ENCODE results near the gene IFNA5.

Gene IFNA5

DNA sequence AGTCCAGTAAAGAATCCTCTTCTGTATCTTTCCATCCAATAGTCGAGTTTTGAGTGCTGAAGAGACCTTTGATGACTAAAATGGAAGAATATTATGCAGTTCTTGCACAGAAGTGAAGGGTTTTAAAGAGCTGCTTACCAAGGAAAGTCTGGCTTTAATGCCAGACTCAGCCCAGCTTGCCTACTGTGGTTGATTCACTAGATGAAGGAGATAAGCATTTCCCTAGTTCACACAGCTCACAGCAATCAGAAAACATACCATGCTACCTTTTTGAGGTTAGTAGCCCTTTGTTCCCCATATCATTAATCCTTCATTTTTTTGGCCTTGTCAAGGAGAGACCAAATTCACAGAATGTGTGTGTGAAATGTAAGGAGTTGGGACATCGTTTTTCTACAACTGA is 15.3 kb downstream of the IFNA5 start:
- DNase-seq: no peak

DNA sequence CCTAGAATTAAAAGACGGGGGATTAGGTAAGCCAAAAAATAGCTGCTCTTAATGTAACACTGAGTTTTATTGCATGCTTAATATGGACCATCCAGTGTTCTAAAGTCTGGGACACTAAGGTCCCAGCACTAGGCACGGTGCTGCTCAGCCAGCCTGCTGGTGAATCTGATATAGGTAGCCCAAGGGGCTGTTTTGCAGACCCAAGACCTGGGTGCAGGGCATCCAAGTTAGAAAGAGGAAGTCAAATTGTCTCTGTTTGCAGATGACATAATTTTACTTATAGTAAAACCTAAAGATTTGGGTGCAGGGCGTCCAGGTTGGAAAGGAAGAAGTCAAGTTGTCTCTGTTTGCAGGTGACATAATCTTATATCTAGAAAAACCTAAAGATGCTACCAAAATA is 17.8 kb downstream of the IFNA5 start:
- DNase-seq: no peak

DNA sequence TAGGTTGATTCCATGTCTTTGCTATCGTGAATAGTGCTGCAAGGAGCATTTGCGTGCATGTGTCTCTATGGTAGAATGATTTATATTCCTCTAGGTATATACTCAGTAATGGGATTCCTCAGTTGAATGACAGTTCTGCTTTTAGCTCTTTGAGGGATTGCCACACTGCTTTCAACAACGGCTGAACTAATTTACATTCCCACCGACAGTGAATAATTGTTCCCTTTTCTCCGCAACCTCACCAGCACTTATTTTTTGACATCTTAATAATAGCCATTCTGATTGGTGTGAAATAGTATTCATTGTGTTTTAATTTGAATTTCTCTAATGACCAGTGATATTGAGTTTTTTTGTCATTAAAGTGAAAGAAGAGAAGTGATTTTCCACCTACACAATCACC is 18.5 kb downstream of the IFNA5 start:
- DNase-seq: no peak

DNA sequence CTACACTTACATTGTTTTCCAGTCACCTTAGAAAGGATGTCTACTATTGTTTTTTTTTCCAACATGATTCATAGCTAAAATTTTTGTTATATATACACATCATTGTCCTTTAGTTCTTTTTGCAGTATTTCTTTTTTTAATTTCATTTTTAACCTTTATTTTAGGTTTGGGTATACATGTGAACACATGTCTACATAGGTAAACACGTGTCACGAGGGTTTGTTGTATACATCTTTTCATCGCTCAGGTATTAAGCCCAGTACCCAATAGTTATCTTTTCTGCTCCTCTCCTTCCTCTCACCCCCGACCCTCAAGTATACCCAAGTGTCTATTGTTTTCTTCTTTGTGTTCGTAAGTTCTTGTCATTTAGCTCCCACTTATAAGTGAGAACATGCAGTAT is 19.0 kb downstream of the IFNA5 start:
- no peak for DNase-seq

DNA sequence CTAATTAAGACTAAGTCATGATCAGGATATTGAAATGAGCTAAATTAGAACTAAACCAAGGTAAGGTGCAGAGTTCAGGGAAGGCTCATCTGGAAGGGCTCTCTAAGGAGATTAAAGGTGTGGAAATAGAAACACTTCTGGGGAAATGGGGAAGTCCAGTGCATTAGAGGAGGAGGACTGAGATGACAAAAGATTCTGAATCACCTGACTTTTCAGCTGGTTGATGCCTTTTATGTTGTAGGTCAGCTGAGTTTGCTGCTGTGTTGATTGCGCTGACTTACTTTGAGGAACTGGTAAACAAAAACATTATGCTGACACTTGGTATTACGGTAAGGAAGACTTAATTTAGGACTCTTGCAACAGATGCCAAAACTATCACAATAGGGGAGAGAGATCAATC is 23.8 kb downstream of the IFNA5 start:
- no peak for DNase-seq

DNA sequence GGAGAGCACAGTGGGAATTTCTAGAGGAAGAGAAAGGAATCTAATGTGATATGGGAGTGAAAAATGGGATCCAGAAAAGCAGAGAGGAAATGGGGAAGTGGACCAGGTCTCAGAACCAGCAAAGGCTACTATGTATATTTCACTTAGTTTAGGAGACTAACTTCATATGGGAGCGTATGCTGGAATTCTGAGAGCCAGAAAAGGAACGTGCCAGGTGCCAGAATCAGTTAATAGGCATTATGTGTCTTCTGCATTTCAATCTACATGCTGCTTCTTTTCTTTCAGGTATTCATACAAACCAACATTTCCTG is 36.8 kb downstream of the IFNA5 start:
- no peak for DNase-seq

DNA sequence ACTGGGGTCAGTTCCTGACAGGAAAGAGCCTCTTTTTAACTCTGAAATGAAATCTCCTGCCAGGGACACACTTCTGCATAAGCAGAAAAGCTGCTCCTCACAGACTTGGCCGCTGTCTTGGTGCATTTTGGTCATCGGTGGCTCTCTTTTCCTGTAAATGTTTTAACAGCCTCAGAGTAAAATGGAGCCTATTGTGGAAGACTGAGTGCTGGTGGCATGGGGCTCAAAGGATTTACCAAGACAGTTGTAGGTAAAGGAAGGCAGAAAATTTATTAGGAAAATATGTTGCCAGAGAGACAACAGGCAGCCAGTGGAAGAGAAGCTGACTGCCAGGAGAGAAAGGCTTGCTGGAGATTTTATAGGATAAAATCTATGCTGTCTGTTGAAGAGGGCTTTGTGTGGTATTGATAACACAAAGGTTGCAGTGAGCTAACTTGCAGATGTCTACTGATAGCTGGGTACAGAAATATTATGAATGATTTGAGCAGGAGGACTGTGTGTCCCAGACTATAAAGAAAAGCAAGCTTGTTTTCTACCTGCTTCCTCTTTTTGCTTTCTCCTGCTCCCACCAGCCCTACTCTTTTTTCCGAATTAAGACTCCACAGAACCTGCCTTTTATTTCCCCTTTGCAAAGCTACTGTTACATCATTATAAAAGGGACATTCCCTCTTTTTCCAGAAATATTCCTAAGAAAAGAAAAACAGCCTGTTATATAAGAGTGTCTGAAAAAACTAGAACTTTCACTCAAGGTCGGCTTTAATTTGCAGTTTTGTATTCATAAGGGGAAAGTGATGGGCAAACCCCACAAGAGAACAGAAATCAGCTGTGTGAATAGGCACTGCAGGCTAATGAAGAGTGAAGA is 37.4 kb downstream of the IFNA5 start:
- DNase-seq: no peak

DNA sequence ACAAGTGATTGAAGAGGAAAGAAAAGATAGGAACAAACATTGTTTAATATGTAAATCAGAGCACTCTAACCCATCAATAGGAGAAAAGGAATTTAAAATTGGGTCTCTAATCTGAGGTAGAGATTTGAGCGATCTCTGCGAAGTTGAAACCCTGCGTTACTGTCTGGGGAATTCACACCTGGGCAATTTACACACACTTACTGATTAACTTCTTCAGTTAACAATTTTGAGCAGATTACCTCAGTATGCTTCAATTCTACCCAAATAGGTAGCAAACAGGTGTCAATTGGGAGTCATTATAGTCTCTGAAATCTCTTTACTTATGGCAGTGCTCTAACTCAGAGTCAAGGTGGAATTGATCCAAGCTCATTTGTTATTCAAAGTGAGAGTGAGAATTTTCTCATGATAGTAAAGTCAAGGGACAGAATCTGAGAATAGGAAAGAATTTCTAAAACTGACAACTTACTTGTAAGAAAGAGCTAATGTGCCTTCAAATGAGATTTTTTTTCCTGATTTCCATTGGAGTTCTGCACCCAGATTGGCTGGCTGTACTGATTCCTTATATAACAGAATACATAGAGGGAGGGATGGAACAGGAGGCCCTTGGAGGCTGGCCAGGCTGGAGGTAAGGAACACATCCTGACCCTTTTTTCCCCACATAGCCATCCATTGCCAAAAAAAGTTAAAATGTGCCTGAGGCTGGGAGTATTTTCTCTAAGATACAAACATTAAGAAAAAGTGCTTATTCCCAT is 38.2 kb downstream of the IFNA5 start:
- DNase-seq: no peak

DNA sequence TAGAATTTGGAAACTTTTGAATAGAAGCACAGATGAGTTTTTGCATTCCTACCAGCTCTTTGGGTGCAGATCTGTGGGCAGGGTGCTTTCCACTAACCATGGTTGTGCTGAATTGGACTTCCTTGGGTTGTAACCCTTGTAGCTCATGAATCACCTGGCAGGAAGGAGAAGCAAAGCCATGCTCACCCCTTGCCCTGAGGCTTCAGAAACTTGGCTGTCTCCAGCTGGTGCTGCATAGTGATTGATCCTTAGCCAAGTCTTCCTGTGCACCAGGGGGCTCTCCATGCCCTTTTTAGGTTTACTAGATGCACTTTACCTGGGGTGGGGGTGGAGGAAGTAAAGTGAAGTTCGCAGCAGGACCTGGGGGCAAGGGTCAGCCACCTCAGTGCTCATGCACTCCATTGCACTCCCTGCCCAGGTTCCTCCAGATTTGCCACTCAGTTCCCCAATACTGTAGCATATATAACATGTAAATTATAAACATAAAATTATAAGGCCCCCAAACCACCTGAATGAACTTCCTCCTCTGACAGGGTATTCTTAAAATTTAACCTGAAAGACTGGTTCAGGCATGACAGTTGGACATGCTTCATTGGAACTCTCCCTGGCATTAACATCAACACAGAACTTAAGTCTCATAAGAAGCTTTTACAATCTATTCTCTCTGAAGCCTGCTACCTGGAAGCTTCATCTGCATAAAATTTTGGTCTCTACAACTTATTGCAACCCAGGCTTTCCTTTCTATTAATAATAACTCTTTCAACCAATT is 39.5 kb downstream of the IFNA5 start:
- no peak for DNase-seq

DNA sequence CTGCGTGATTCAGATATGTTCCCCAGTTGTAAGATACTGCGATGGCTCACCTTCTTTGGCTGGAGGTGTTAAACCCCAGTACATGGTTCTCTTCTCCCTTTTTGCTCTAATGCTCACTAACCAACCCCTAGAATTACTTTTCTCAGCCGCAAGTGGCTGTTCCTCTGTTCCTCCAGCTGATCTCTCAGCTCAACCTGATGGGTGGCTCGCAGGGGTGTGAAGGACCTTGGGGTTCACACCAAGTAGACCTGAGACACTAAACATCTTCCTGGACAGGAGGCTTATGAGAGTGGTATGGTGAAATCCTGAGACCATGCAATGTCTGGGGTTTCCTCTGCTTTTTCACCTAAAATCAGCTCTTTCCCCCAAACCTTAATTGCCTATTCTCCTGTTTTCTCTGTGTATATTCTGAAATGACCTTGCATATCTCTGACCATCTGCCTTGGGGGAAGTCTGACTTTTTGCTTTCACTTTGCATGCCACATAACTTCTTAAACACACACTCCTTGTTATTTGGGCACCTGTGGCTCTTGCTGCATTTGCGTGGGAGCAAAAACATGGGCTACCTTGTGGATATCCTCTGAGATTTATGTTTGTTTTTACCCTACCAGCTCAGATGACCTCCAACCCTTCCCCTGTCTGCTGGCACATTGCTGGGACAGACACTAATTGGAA is 49.4 kb downstream of the IFNA5 start:
- DNase-seq: no peak

All from NCI-H1417 treated with DMSO at 0.1 percent for 48 hours (cell line).